IMR-90 (cell line): Measurements from ENCODE around the gene NUP205. TPM values are rescaled to one million over a fixed set of nuclear protein-coding genes. Genes with fewer than 3 reads are reported as not detected.
A peak's percentile ranks its signal among the peaks of the same experiment; 100 is the strongest.

Source experiments
- ATAC-seq: fragments of 200-7000 bp; cut with Tn5 transposase; 2 replicates; pipeline ENCODE4 v1.9.1; 2020; ENCODE audit warnings: low read depth, mild to moderate bottlenecking, moderate library complexity
- BruUV-seq: library from RNA; stranded (reverse); fragments of 400-500 nt; replicated peaks from 2 replicates; lab custom pipeline; 2021; lab: Mats Ljungman, UMichigan
- CTCF ChIA-PET: fragments of 300-600 bp; formaldehyde crosslinking; extraction: SDS; loops from one replicate; lab custom pipeline; 2021; ENCODE audit warnings: antibody characterized with exemption; lab: Yijun Ruan, JAX
- POLR2A ChIA-PET: fragments of 300-600 bp; sonication (Branson Sonifier 250); formaldehyde crosslinking; loops from one replicate; lab custom pipeline; 2022; ENCODE audit warnings: antibody characterized with exemption; ENCODE audit not compliant: unreplicated experiment; lab: Charles Lee
- DNase-seq: peaks from one replicate; pipeline ENCODE4 v3.0.0; 2013
- H2AFZ ChIP-seq: replicated peaks from 2 replicates; pipeline ENCODE3; 2013; ENCODE audit warnings: low read length, mild to moderate bottlenecking; ENCODE audit not compliant: poor library complexity
- H2AK5ac ChIP-seq: 2 replicates; pipeline ENCODE4 v1.6.1; 2013; ENCODE audit warnings: low read depth, low read length, inconsistent platforms
- H2AK9ac ChIP-seq: replicated peaks from 2 replicates; pipeline ENCODE3; 2013; ENCODE audit warnings: mild to moderate bottlenecking, low read depth, low read length, moderate library complexity; ENCODE audit not compliant: poor library complexity
- H2BK120ac ChIP-seq: 2 replicates; pipeline ENCODE4 v1.6.1; 2013; ENCODE audit warnings: low read depth, low read length, inconsistent platforms
- H2BK15ac ChIP-seq: 3 replicates; pipeline ENCODE4 v1.6.1; 2013; ENCODE audit warnings: low read depth, low read length, inconsistent platforms
- H2BK20ac ChIP-seq: 2 replicates; pipeline ENCODE4 v1.6.1; 2013; ENCODE audit warnings: low read depth, mild to moderate bottlenecking, inconsistent platforms, low read length, moderate library complexity
- H2BK5ac ChIP-seq: 2 replicates; pipeline ENCODE4 v1.6.1; 2013; ENCODE audit warnings: mild to moderate bottlenecking, low read depth, low read length, inconsistent platforms; ENCODE audit not compliant: poor library complexity, severe bottlenecking
- H3K14ac ChIP-seq: replicated peaks from 2 replicates; pipeline ENCODE4 v1.6.1; 2013; ENCODE audit warnings: low read depth, low read length, inconsistent platforms
- H3K18ac ChIP-seq: 2 replicates; pipeline ENCODE4 v1.6.1; 2013; ENCODE audit warnings: low read depth, low read length, control low read depth
- H3K23ac ChIP-seq: 2 replicates; pipeline ENCODE4 v1.6.1; 2013; ENCODE audit warnings: low read depth, low read length, inconsistent platforms
- H3K27ac ChIP-seq: 2 replicates; pipeline ENCODE4 v1.5.1; 2013; ENCODE audit warnings: mild to moderate bottlenecking, control low read depth, low read length; ENCODE audit not compliant: insufficient read depth
- H3K27me3 ChIP-seq: 2 replicates; pipeline ENCODE4 v1.6.1; 2013; ENCODE audit warnings: low read length; ENCODE audit not compliant: control insufficient read depth, insufficient read depth
- H3K36me3 ChIP-seq: 2 replicates; pipeline ENCODE4 v1.6.1; 2013; ENCODE audit warnings: low read length, mixed read lengths; ENCODE audit not compliant: control insufficient read depth, insufficient read depth
- H3K4ac ChIP-seq: 2 replicates; pipeline ENCODE4 v1.6.1; 2013; ENCODE audit warnings: low read depth, low read length, inconsistent platforms
- H3K4me1 ChIP-seq: 2 replicates; pipeline ENCODE4 v1.6.1; 2013; ENCODE audit warnings: low read length, mixed read lengths; ENCODE audit not compliant: control insufficient read depth, insufficient read depth
- H3K4me2 ChIP-seq: 2 replicates; pipeline ENCODE4 v1.6.1; 2013; ENCODE audit warnings: low read depth, mild to moderate bottlenecking, control low read depth, low read length, moderate library complexity
- H3K4me3 ChIP-seq: 2 replicates; pipeline ENCODE4 v1.5.1; 2013; ENCODE audit warnings: low read depth, mild to moderate bottlenecking, control low read depth, low read length, moderate library complexity; ENCODE audit not compliant: insufficient read depth
- H3K56ac ChIP-seq: 2 replicates; pipeline ENCODE4 v1.6.1; 2013; ENCODE audit warnings: low read length, inconsistent platforms; ENCODE audit not compliant: insufficient read depth; ENCODE audit errors: extremely low read depth
- H3K79me1 ChIP-seq, 2 experiments: 2 replicates each; pipeline ENCODE4 v1.6.1; 2013; ENCODE audit warnings: low read length in 2 of 2, inconsistent platforms in 1 of 2, low read depth in 1 of 2
- H3K9ac ChIP-seq: 2 replicates; pipeline ENCODE4 v1.6.1; 2013; ENCODE audit warnings: low read depth, low read length, control low read depth
- H3K9me1 ChIP-seq: 2 replicates; pipeline ENCODE4 v1.6.1; 2013; ENCODE audit warnings: low read length, inconsistent platforms; ENCODE audit not compliant: insufficient read depth
- H3K9me3 ChIP-seq: 2 replicates; pipeline ENCODE4 v1.6.1; 2013; ENCODE audit warnings: low read length; ENCODE audit not compliant: control insufficient read depth, insufficient read depth
- H4K20me1 ChIP-seq: 2 replicates; pipeline ENCODE4 v1.6.1; 2013; ENCODE audit warnings: low read length, inconsistent platforms; ENCODE audit not compliant: insufficient read depth
- H4K5ac ChIP-seq: 2 replicates; pipeline ENCODE4 v1.6.1; 2013; ENCODE audit warnings: mild to moderate bottlenecking, low read depth, low read length, control low read depth
- H4K8ac ChIP-seq, 2 experiments: 2 replicates each; pipeline ENCODE4 v1.6.1; 2013; ENCODE audit warnings: low read depth in 2 of 2, low read length in 2 of 2, control low read depth in 1 of 2, inconsistent platforms in 1 of 2
- H4K91ac ChIP-seq: 2 replicates; pipeline ENCODE4 v1.6.1; 2013; ENCODE audit warnings: low read depth, low read length, inconsistent platforms; ENCODE audit not compliant: insufficient read depth
- CEBPB ChIP-seq: IDR thresholded peaks from 2 replicates; pipeline ENCODE4 v1.6.1; 2012; ENCODE audit warnings: low read depth, low read length, improper control_type of control experiment
- SMC3 ChIP-seq: fragments of 150-350 bp; IDR thresholded peaks from 2 replicates; pipeline ENCODE4 v1.6.1; 2016; ENCODE audit warnings: low read depth, mild to moderate bottlenecking, antibody characterized with exemption, low read length, moderate library complexity
- WGBS, 2 experiments: methylation state at CpG; one replicate each; pipeline versions ENCODE4 v1.1.5 to v1.1.7; 2013; ENCODE audit warnings: missing lambda C conversion rate in 2 of 2; ENCODE audit not compliant: insufficient read length in 1 of 2; ENCODE audit errors: extremely low coverage in 2 of 2; 5-methylcytosine and 5-hydroxymethylcytosine counted together
- dilution Hi-C: fragments of 300-500 bp; cut with HindIII; formaldehyde crosslinking; loops from one replicate; pipeline ENCODE4 v1.14.3; 2018; ENCODE audit warnings: low sequenced_read_pairs; ENCODE audit not compliant: unreplicated experiment
- in situ Hi-C: fragments of 300-500 bp; cut with MboI; formaldehyde crosslinking; loops from 3 replicates; pipeline ENCODE4 v1.14.3; 2019; ENCODE audit warnings: low sequenced_read_pairs, inconsistent platforms, mixed read lengths
- intact Hi-C: fragments of 100-400 bp; cut with micrococcal nuclease; formaldehyde crosslinking; loops from 2 replicates; pipeline ENCODE4 v1.10.0; 2022
- polyA plus RNA-seq, 3 experiments: library from polyadenylated mRNA; depleted of rRNA; stranded (reverse); fragments of >200 nt; gene quantifications; 2 replicates each; pipeline ENCODE4 v1.2.3, GENCODE V29; 2012; ENCODE audit warnings: low replicate concordance in 1 of 3
- total RNA-seq: library from RNA; depleted of rRNA; stranded (reverse); fragments of >200 nt; gene quantifications from 2 replicates; pipeline ENCODE4 v1.2.3, GENCODE V29; 2012

NUP205 gene
- total and polyA plus RNA-seq, 2 of the 4 experiments (the other 2 are of a cell fraction): 29.5 to 84.6 TPM

DNA sequence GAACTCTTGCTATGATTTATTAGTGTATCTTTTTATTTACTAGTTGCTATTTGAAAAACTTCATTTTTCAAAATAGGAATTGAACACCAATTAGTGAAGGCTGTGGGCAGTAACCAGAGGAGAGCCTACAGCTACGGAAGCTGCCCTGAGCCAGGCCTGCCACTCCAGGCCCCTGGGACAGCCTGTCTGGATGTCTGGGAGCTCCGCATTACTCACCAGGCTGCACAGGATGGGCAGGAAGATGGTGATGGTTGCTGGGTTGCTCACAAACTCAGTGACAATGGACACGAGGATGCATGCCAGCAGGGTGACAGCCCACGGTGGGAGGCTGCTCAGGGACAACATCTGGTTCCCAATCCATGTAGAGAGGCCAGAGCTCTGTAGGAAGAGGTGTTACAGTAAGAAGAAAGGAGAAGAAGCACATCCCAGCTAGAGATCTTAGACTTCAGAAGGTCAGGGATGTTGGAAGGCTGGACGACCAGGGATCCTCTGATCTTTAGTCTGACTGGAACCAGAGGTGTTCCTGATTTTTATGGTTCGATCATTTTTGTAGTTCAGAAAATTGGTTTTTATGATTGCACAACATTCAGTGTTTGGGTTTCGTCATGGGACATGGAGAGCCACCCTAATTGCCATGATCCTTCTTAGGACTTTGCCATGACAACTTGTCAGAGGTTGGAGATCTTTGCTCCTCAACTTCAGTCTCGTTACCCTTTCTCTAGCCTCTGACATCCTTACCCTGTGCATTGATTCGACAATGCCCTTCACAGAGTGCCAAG is 127.8 kb downstream of the NUP205 start:
- Histone ChIP-seq H3K9me3 (no peaks in the 10 kb centered on the region), H3K4me2 (no peak overlapping the region), H4K91ac (no peak overlapping the region), H3K18ac (no peak overlapping the region), H4K8ac (no peak overlapping the region), H4K5ac (no peak overlapping the region), H3K56ac (no peak overlapping the region), H3K4me1 (peaks cover 17% of the 10 kb centered on the region), H2AK9ac (peak overlapping the region; percentile 43), H3K4me3 (no peak overlapping the region), H3K14ac (peak overlapping the region; percentile 2; the same call in 1 of the 2 replicates), H3K27ac (no peak overlapping the region; the same call in 1 of the 2 replicates), H3K9me1 (peaks cover 35% of the 10 kb centered on the region), H3K36me3 (peaks cover 3% of the 10 kb centered on the region; the same call in 1 of the 2 replicates), H3K4ac (peak overlapping the region; percentile 64), H2BK20ac (no peak overlapping the region), H2BK15ac (no peak overlapping the region), H2AFZ (no peak overlapping the region), H4K20me1 (0 out of 2 replicates have a peak, but pooled peaks cover 6% of the 10 kb centered on the region), H2AK5ac (peak overlapping the region; percentile 82), H3K27me3 (no peaks in the 10 kb centered on the region), H2BK5ac (peak overlapping the region; percentile 36), H3K79me1 (peaks cover 27 to 62% of the 10 kb centered on the region in 2 experiments), H3K9ac (no peak overlapping the region), H3K23ac (no peak overlapping the region), H2BK120ac (peak overlapping the region; percentile 42; the same call in 1 of the 2 replicates)
- ChIA-PET POLR2A (no interaction called here), CTCF (no interaction called here)
- 67% methylated on average over 4 of the region's 9 CpGs; no CpG with 5 or more reads in 1 of the 2 experiments for WGBS, 2 experiments
- no TSS peak for BruUV-seq
- DNase-seq: no peak
- TF ChIP-seq SMC3: no peak
- peak; percentile 84 for TF ChIP-seq CEBPB
- in situ Hi-C loops: no loop called here
- intact Hi-C loops: no loop called here
- dilution Hi-C loops: no loop called here
- ATAC-seq: 0 out of 2 replicates have a peak, but pooled peaks have one; percentile 15
